Neural cell (in vitro differentiated cells): ENCODE measurements around the gene SOCS3.

Source experiments
- EP300 ChIP-seq: fragments of 450-650 bp; conservative IDR thresholded peaks from 2 replicates; pipeline ENCODE4 v1.6.1; 2014; ENCODE audit warnings: antibody characterized with exemption, mild to moderate bottlenecking, moderate library complexity; ENCODE audit not compliant: poor library complexity, severe bottlenecking
- EZH2 ChIP-seq: fragments of 200-600, 300-800 bp; shearing (Covaris generic), sonication (generic); IDR thresholded peaks from 2 replicates; pipeline ENCODE4 v1.6.1; 2014; ENCODE audit warnings: antibody characterized with exemption, low read length, borderline replicate concordance, mild to moderate bottlenecking; ENCODE audit not compliant: insufficient read depth, poor library complexity, severe bottlenecking
- POLR2AphosphoS5 ChIP-seq: IDR thresholded peaks from 2 replicates; pipeline ENCODE4 v1.6.1; 2012
- RAD21 ChIP-seq: fragments of 450-650 bp; conservative IDR thresholded peaks from 2 replicates; pipeline ENCODE4 v1.6.1; 2014; ENCODE audit warnings: antibody characterized with exemption, mild to moderate bottlenecking, moderate library complexity
- SMC3 ChIP-seq: fragments of 450-650 bp; conservative IDR thresholded peaks from 2 replicates; pipeline ENCODE4 v1.6.1; 2014; ENCODE audit warnings: antibody characterized with exemption, mild to moderate bottlenecking, moderate library complexity; ENCODE audit not compliant: poor library complexity
- TF ChIP-seq, protein P1 (sequence below): IDR thresholded peaks from 2 replicates; pipeline ENCODE4 v1.6.1; 2012; ENCODE audit warnings: borderline replicate concordance
- TF ChIP-seq, protein P2 (sequence below): fragments of 450-650 bp; IDR thresholded peaks from 2 replicates; pipeline ENCODE4 v1.5.1; 2014; ENCODE audit warnings: antibody characterized with exemption, mild to moderate bottlenecking, moderate library complexity; ENCODE audit not compliant: poor library complexity, severe bottlenecking

DNA sequence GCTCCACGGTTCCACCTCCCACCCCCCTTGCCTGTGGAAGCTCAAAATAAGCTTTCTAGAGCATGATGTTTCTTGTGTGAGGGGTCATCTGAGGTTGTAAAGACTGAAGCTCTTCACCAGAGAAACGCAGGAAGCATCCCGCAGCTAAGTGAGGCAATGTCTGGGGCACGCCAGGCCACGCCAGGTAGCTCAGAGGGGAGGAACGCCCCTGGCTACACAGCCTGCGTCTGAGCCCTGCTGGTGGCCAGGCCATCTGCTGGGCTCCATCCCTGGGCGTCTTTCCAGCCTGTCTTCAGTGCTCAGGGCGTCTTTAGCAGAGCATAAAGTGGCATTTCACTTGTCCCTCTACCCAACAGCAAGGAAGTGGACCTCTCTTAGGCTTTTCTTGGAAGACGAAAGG is 15.2 kb downstream of the SOCS3 start:
- TF ChIP-seq, protein P1, sequence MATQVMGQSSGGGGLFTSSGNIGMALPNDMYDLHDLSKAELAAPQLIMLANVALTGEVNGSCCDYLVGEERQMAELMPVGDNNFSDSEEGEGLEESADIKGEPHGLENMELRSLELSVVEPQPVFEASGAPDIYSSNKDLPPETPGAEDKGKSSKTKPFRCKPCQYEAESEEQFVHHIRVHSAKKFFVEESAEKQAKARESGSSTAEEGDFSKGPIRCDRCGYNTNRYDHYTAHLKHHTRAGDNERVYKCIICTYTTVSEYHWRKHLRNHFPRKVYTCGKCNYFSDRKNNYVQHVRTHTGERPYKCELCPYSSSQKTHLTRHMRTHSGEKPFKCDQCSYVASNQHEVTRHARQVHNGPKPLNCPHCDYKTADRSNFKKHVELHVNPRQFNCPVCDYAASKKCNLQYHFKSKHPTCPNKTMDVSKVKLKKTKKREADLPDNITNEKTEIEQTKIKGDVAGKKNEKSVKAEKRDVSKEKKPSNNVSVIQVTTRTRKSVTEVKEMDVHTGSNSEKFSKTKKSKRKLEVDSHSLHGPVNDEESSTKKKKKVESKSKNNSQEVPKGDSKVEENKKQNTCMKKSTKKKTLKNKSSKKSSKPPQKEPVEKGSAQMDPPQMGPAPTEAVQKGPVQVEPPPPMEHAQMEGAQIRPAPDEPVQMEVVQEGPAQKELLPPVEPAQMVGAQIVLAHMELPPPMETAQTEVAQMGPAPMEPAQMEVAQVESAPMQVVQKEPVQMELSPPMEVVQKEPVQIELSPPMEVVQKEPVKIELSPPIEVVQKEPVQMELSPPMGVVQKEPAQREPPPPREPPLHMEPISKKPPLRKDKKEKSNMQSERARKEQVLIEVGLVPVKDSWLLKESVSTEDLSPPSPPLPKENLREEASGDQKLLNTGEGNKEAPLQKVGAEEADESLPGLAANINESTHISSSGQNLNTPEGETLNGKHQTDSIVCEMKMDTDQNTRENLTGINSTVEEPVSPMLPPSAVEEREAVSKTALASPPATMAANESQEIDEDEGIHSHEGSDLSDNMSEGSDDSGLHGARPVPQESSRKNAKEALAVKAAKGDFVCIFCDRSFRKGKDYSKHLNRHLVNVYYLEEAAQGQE, result no peak
- TF ChIP-seq, protein P2, sequence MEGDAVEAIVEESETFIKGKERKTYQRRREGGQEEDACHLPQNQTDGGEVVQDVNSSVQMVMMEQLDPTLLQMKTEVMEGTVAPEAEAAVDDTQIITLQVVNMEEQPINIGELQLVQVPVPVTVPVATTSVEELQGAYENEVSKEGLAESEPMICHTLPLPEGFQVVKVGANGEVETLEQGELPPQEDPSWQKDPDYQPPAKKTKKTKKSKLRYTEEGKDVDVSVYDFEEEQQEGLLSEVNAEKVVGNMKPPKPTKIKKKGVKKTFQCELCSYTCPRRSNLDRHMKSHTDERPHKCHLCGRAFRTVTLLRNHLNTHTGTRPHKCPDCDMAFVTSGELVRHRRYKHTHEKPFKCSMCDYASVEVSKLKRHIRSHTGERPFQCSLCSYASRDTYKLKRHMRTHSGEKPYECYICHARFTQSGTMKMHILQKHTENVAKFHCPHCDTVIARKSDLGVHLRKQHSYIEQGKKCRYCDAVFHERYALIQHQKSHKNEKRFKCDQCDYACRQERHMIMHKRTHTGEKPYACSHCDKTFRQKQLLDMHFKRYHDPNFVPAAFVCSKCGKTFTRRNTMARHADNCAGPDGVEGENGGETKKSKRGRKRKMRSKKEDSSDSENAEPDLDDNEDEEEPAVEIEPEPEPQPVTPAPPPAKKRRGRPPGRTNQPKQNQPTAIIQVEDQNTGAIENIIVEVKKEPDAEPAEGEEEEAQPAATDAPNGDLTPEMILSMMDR, result no peak
- TF ChIP-seq EZH2 (no peak), EP300 (no peak), RAD21 (no peak), POLR2AphosphoS5 (no peak), SMC3 (no peak)
